ENCODE results near the gene ZNF497. TPM values are rescaled to one million over a fixed set of nuclear protein-coding genes. Genes with fewer than 3 reads are reported as not detected.

The ZNF497 gene
- total and polyA plus RNA-seq, 10 donors, result 0.44 to 3.0 (median 1.0) TPM

DNA sequence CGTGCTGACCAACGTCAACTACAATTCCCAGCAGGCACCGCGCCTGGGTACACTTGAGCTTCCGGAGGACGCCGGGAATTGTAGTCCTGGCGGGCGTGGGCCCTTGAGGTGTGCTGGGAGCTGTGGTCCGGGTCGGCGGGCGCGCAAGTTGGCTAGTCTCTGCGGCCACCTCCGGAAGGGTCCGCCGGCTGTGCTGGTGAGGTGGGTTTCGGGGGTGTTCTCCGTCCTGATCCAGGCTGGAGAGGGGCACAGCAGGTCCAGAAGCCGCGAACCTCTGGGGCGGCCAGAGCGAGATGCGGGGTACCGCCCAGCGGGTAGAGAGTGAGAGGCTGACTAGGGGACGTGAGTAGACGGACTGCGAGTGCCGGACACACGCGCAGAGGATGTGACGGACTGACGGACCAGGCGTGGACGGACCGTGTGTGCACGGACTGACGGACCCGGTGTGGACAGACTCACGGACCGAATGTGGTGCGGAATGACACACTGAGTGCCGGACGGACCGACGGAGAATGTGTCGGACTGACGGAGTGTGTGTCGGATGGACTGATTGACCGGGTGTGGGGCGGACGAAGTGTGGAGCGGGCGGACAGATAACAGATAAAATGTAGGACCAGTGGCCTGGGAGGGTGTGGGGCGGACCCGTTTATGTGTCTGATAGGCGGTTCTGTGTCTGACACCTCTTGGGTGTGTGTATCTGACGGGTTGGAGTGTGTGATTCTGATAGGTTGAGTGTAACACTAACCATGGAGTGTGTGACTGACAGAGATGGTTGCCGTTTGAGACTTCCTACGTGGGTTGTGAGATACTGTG lies 35.4 kb downstream of the ZNF497 start, which contains the start of gene ZSCAN22:
Gene ZSCAN22 (plus strand): TSS at position 81 of the 813 bp plus-strand sequence. CDS start 7,809 bp downstream, outside the sequence.
- peaks cover 0 to 13% (median 0%) of the 10 kb centered on the region in 6 donors for H3K36me3 ChIP-seq
- TF ChIP-seq POLR2A (IDR thresholded peaks at IDR 0.05) (peak; percentile 4 to 11 (median 6)), POLR2AphosphoS5 (IDR thresholded peaks at IDR 0.05) (peak; percentile 88 to 92 (median 89))
- TF ChIP-seq, protein P1, sequence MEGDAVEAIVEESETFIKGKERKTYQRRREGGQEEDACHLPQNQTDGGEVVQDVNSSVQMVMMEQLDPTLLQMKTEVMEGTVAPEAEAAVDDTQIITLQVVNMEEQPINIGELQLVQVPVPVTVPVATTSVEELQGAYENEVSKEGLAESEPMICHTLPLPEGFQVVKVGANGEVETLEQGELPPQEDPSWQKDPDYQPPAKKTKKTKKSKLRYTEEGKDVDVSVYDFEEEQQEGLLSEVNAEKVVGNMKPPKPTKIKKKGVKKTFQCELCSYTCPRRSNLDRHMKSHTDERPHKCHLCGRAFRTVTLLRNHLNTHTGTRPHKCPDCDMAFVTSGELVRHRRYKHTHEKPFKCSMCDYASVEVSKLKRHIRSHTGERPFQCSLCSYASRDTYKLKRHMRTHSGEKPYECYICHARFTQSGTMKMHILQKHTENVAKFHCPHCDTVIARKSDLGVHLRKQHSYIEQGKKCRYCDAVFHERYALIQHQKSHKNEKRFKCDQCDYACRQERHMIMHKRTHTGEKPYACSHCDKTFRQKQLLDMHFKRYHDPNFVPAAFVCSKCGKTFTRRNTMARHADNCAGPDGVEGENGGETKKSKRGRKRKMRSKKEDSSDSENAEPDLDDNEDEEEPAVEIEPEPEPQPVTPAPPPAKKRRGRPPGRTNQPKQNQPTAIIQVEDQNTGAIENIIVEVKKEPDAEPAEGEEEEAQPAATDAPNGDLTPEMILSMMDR (IDR thresholded peaks at IDR 0.05 in 8 of 11, conservative IDR thresholded peaks at IDR 0.05 in 3 of 11), result peak in 2 of 11 experiments; percentile 9 to 11
- WGBS, 5 donors, result 0 to 1% (median 0%) methylated on average over 62 of the region's 62 CpGs
- intact Hi-C loops (cut with DNase I; ENCODE audit: low total_unique reads), result no loop called here
- peak; percentile 98 for DNase-seq
- peak within 1 kb of the TSS; percentile 88 to 94 (median 90) for H3K27ac ChIP-seq
- peak within 1 kb of the TSS; percentile 76 to 97 (median 80) for H3K4me3 ChIP-seq
- H3K4me1 ChIP-seq, result peaks cover 15 to 40% (median 29%) of the 10 kb centered on the region in 6 donors
- H3K27me3 ChIP-seq (replicated peaks in 1 of 7), result no peaks in the 10 kb centered on the region
- no peaks in the 10 kb centered on the region for H3K9me3 ChIP-seq

DNA sequence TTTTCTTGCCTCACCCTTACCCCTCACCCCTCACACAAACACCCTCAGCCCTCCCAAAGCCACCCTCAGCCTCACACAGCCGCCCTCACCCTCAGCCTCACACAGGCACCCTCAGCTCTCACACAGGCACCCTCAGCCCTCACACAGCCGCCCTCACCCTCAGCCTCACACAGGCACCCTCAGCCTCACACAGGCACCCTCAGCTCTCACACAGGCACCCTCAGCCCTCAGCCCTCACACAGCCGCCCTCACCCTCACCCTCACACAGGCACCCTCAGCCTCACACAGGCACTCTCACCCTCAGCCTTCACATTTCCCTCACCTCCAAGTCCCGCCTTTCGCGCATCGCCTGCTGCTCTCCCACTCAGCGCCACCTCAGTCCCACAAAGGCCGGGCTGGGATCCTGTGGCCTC lies 36.0 kb downstream of the ZNF497 start:
- Histone ChIP-seq H3K36me3 (peaks cover 0 to 15% (median 0%) of the 10 kb centered on the region in 6 donors), H3K9me3 (no peaks in the 10 kb centered on the region), H3K27me3 (replicated peaks in 1 of 7) (no peaks in the 10 kb centered on the region), H3K27ac (peak overlapping the region; percentile 88 to 94 (median 90)), H3K4me3 (peak overlapping the region; percentile 76 to 97 (median 80)), H3K4me1 (peaks cover 15 to 40% (median 29%) of the 10 kb centered on the region in 6 donors)
- TF ChIP-seq POLR2A (IDR thresholded peaks at IDR 0.05) (no peak), POLR2AphosphoS5 (IDR thresholded peaks at IDR 0.05) (no peak)
- TF ChIP-seq, protein P1 (IDR thresholded peaks at IDR 0.05 in 8 of 11, conservative IDR thresholded peaks at IDR 0.05 in 3 of 11), result no peak
- no peak for DNase-seq
- intact Hi-C loops (cut with DNase I; ENCODE audit: low total_unique reads), result no loop called here
- WGBS, 5 donors, result 5 to 9% (median 7%) methylated on average over 9 of the region's 9 CpGs

DNA sequence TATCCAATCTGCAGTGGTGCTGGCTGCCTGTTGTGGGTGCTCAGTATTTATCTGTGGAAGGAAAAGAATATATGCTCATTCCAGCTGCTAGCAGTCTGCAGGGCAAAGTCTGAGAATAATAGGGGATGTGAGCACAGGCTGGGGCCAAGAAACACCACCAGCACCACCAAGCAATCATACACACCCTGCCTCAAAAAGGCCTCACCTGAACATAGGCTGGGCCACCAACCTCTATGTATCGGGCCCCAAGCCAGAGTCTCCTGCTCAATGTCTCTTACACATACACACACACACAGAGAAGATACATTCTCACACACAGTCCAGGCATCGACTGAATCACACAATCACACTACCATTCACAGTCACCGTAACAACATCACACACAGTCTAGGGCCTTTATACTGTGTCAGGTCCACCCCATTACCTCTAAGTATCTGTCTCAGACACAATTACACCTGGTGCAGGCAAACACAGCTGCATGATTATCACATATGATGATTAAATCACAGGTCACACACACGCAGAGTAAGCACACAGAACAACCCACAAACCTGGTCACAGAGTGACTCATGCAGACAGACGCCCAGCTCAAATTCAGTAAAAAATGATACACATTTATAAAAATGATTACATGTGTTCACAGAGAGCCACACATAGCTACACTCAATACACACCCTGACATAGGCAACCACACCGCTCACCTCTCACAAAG lies 37.1 kb downstream of the ZNF497 start:
- peak overlapping the region in 4 of 8 donors; percentile 77 to 97 (median 80) for H3K4me3 ChIP-seq
- H3K4me1 ChIP-seq, result peaks cover 15 to 40% (median 29%) of the 10 kb centered on the region in 6 donors
- no peak overlapping the region for H3K27ac ChIP-seq
- WGBS, 5 donors, result 89 to 92% (median 90%) methylated on average over 6 of the region's 6 CpGs
- H3K36me3 ChIP-seq, result peaks cover 0 to 15% (median 0%) of the 10 kb centered on the region in 6 donors
- intact Hi-C loops (cut with DNase I; ENCODE audit: low total_unique reads), result no loop called here
- no peak for TF ChIP-seq POLR2AphosphoS5 (IDR thresholded peaks at IDR 0.05)
- TF ChIP-seq POLR2A (IDR thresholded peaks at IDR 0.05), result no peak
- TF ChIP-seq, protein P1 (IDR thresholded peaks at IDR 0.05 in 8 of 11, conservative IDR thresholded peaks at IDR 0.05 in 3 of 11), result no peak
- H3K27me3 ChIP-seq (replicated peaks in 1 of 7), result no peaks in the 10 kb centered on the region
- no peaks in the 10 kb centered on the region for H3K9me3 ChIP-seq
- no peak for DNase-seq
